Testis (tissue), 3 donors: ENCODE results near the gene GDF11. TPM values are rescaled to one million over a fixed set of nuclear protein-coding genes. Genes with fewer than 3 reads are reported as not detected.

Experiments
- DNase-seq: peaks from one replicate; pipeline ENCODE4 v3.0.0-alpha.2; 2019
- H3K27ac ChIP-seq, 2 donors: fragments of 200-600 bp; sonication (generic); one replicate each; pipeline ENCODE4 v1.5.1; 2019
- H3K27me3 ChIP-seq: fragments of 200-600 bp; sonication (generic); one replicate; pipeline ENCODE4 v1.5.1; 2019
- H3K36me3 ChIP-seq: fragments of 200-600 bp; sonication (generic); one replicate; pipeline ENCODE4 v1.5.1; 2017; ENCODE audit warnings: low read depth; ENCODE audit errors: missing control alignments
- H3K4me1 ChIP-seq: fragments of 200-600 bp; sonication (generic); one replicate; pipeline ENCODE4 v1.5.1; 2019
- H3K4me3 ChIP-seq, 2 donors: fragments of 200-600 bp; sonication (generic); one replicate each; pipeline ENCODE4 v1.5.1; 2017 to 2019
- H3K9me3 ChIP-seq: fragments of 200-600 bp; sonication (generic); one replicate; pipeline ENCODE4 v1.5.1; 2017
- POLR2A ChIP-seq: fragments of 450-650 bp; IDR thresholded peaks from one replicate; pipeline ENCODE4 v1.6.1; 2017; ENCODE audit warnings: antibody characterized with exemption, mild to moderate bottlenecking, moderate library complexity
- WGBS, 2 donors: methylation state at CpG; one replicate each; pipeline ENCODE4 v1.1.5; 2018; 5-methylcytosine and 5-hydroxymethylcytosine counted together
- intact Hi-C: fragments of 100-400 bp; cut with DNase I; formaldehyde crosslinking; loops from one replicate; pipeline ENCODE4 v1.15.1; 2023; ENCODE audit warnings: low total_unique reads
- polyA plus RNA-seq: library from polyadenylated mRNA; stranded (reverse); fragments of 350-450 nt; fragmentation: Illumina TruSeq; extraction: RNeasy Lipid Tissue Mini Kit (QIAGEN cat#74804); gene quantifications from one replicate; pipeline ENCODE4 v1.2.3, GENCODE V29; 2014; ENCODE audit warnings: low read depth, low replicate concordance; ENCODE audit not compliant: insufficient read depth
- total RNA-seq, 2 donors: library from RNA; depleted of rRNA; stranded (reverse); fragments of >200 nt; gene quantifications; one replicate each; pipeline ENCODE4 v1.2.3, GENCODE V29; 2016
- TF ChIP-seq, protein P1 (sequence below), 3 experiments: fragments of 450-650 bp in 2 of 3; fragments of 200-600 bp in 1 of 3; sonication (generic) in 1 of 3; IDR thresholded peaks; one replicate each; pipeline ENCODE4 v1.5.1; 2016 to 2019; ENCODE audit warnings: antibody characterized with exemption in 3 of 3, mild to moderate bottlenecking in 2 of 3, moderate library complexity in 1 of 3

GDF11 gene
- total and polyA plus RNA-seq, 3 donors from 2014 or later, result 3.0 to 3.3 (median 3.1) TPM

GRCh38 chr12:55724226-55724939 is 18.5 kb upstream of the GDF11 start:
- 38 to 62% methylated on average over 5 to 11 of the region's 11 CpGs for WGBS, 2 donors
- peak; percentile 85 for DNase-seq

DNA sequence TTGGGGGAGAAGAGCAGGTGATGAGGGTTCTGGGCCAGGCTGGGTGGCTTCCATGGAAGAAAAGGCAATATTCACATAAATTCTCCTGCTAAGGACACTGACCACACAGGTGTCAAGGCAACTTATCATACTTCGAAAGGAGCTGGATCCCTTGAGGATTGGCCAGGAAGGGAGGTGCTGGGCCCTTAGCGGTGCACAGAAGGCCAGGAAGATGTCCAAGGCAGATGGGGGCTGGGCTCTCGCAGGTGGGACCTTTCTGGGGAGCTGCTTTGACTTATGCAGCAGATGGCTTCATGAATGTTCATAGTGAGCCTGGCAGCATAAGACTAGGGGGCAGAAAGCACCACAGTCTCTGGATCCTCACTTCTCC is 18.0 kb upstream of the GDF11 start:
- H3K4me3 ChIP-seq, result no peak overlapping the region
- intact Hi-C loops, result no loop called here
- H3K4me1 ChIP-seq, result peaks cover 38% of the 10 kb centered on the region
- H3K9me3 ChIP-seq, result no peaks in the 10 kb centered on the region
- DNase-seq, result no peak
- no peaks in the 10 kb centered on the region for H3K27me3 ChIP-seq
- no peak overlapping the region for H3K27ac ChIP-seq
- TF ChIP-seq, protein P1, sequence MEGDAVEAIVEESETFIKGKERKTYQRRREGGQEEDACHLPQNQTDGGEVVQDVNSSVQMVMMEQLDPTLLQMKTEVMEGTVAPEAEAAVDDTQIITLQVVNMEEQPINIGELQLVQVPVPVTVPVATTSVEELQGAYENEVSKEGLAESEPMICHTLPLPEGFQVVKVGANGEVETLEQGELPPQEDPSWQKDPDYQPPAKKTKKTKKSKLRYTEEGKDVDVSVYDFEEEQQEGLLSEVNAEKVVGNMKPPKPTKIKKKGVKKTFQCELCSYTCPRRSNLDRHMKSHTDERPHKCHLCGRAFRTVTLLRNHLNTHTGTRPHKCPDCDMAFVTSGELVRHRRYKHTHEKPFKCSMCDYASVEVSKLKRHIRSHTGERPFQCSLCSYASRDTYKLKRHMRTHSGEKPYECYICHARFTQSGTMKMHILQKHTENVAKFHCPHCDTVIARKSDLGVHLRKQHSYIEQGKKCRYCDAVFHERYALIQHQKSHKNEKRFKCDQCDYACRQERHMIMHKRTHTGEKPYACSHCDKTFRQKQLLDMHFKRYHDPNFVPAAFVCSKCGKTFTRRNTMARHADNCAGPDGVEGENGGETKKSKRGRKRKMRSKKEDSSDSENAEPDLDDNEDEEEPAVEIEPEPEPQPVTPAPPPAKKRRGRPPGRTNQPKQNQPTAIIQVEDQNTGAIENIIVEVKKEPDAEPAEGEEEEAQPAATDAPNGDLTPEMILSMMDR (IDR thresholded peaks at IDR 0.05), result peak in 1 of 3 experiments; percentile 4
- no peak for TF ChIP-seq POLR2A
- 46 to 59% methylated on average over 3 of the region's 3 CpGs for WGBS, 2 donors
- no peaks in the 10 kb centered on the region for H3K36me3 ChIP-seq

More at GRCh38 chr12:55724226-55724939, 18.5 kb upstream of the GDF11 start:
- TF ChIP-seq, protein P1 (IDR thresholded peaks at IDR 0.05), result peak in 2 of 3 experiments; percentile 21 to 50
- no peak for TF ChIP-seq POLR2A
- Histone ChIP-seq H3K27me3 (no peaks in the 10 kb centered on the region), H3K27ac (no peak overlapping the region), H3K36me3 (no peaks in the 10 kb centered on the region), H3K4me1 (peaks cover 44% of the 10 kb centered on the region), H3K4me3 (no peak overlapping the region), H3K9me3 (no peaks in the 10 kb centered on the region)
- intact Hi-C loops, result no loop called here

GRCh38 chr12:55725556-55725955 is 17.4 kb upstream of the GDF11 start:
- no peak overlapping the region for H3K4me3 ChIP-seq
- WGBS, 2 donors, result 46 to 52% methylated on average over 3 of the region's 3 CpGs
- intact Hi-C loops, result no loop called here
- TF ChIP-seq, protein P1 (IDR thresholded peaks at IDR 0.05), result no peak
- TF ChIP-seq POLR2A, result no peak
- no peak for DNase-seq
- H3K27me3 ChIP-seq, result no peaks in the 10 kb centered on the region
- no peaks in the 10 kb centered on the region for H3K9me3 ChIP-seq
- no peak overlapping the region for H3K27ac ChIP-seq
- H3K36me3 ChIP-seq, result no peaks in the 10 kb centered on the region
- peaks cover 38% of the 10 kb centered on the region for H3K4me1 ChIP-seq

DNA sequence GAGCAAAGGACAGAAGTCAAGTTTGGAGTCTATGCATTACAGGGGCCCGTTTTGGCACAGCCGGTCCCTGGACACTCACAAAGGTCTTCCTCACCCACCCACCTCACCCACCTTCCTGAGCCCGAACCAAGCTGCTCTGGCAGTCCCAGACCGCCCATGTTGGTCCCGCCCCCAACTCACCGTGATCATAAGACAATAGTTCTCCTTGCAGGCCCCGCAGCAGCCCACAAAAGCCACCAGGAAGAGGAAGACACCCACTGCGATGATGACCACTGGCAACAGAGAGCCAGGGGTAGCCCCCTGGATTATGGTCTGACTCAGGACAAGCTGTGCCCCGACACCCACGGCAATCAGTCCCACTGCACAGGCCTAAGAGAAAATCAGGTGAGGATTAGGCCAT is 16.0 kb upstream of the GDF11 start:
- intact Hi-C loops, result no loop called here
- TF ChIP-seq, protein P1 (IDR thresholded peaks at IDR 0.05), result no peak
- no peak for TF ChIP-seq POLR2A
- DNase-seq, result no peak
- Histone ChIP-seq H3K27me3 (no peaks in the 10 kb centered on the region), H3K4me3 (peak overlapping the region in 1 of 2 donors; percentile 90), H3K4me1 (peaks cover 36% of the 10 kb centered on the region), H3K27ac (peak overlapping the region; percentile 99 to 100), H3K36me3 (no peaks in the 10 kb centered on the region), H3K9me3 (no peaks in the 10 kb centered on the region)
- WGBS, 2 donors, result 24 to 36% methylated on average over 9 to 10 of the region's 10 CpGs

GRCh38 chr12:55727643-55728185 is 15.2 kb upstream of the GDF11 start:
- peak overlapping the region; percentile 90 to 95 for H3K4me3 ChIP-seq
- TF ChIP-seq POLR2A, result no peak
- TF ChIP-seq, protein P1 (IDR thresholded peaks at IDR 0.05), result no peak
- H3K4me1 ChIP-seq, result peaks cover 36% of the 10 kb centered on the region
- 0 to 1% methylated on average over 9 of the region's 9 CpGs for WGBS, 2 donors
- intact Hi-C loops, result no loop called here
- H3K27ac ChIP-seq, result peak overlapping the region; percentile 99 to 100
- H3K9me3 ChIP-seq, result no peaks in the 10 kb centered on the region
- peak; percentile 83 for DNase-seq
- H3K27me3 ChIP-seq, result no peaks in the 10 kb centered on the region
- H3K36me3 ChIP-seq, result no peaks in the 10 kb centered on the region
